ENCODE results near the gene SIM2.

GRCh38 chr21:36698981-36699545 is at the start of gene SIM2:
- no peak for TF ChIP-seq CTCF (IDR thresholded peaks at IDR 0.05)
- TF ChIP-seq POLR2A (IDR thresholded peaks at IDR 0.05), result no peak
